Measurements from ENCODE around the gene USH2A. TPM values are rescaled to one million over a fixed set of nuclear protein-coding genes. Genes with fewer than 3 reads are reported as not detected.
"Not testable (repeated sequence)": the region's sequence is repeated elsewhere in the genome, so short reads cannot be mapped to it uniquely, and the experiment has no call there.

The USH2A gene
- total RNA-seq, 1 donor from 2014 or later = 0.05 TPM

DNA sequence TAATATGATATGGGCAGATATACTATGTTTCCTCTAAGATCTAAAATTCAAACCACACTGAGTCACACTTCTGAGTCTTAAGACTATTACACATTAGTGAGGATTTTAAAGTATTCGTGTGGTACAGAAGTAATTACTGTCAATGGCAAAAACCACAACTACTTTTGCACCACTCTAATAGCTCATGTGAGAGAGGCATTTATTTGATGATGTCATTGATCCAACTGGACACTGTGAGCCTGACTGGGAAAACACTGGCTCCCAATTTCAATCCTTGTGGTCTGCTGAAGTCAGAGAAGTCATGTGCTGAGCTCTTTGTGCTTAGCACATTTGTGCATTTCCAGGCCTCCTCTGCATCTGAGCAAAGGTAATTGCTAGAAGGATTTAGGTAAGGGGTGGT lies 377.8 kb downstream of the USH2A start:
- DNase-seq (ENCODE audit: low read depth) = peak; percentile 100

DNA sequence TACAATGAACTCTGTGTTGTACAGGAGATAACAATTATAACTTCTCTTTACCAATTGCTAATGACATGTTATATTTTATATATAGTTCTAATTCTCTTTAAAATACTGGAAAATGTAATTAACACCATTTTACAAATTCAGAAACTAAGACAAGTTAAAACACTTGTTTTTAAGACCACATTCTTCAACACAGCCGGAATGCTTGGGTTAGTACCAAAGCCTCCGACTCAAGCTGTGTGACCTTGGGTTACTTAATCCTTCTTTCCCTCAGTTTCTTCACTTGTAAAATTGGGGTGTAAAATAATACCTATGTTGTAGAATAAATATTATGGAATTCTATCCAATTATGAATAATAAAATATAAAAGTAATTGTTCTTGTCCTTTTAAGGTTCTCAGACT lies 378.7 kb downstream of the USH2A start:
- DNase-seq (ENCODE audit: low read depth) = peak; percentile 54

DNA sequence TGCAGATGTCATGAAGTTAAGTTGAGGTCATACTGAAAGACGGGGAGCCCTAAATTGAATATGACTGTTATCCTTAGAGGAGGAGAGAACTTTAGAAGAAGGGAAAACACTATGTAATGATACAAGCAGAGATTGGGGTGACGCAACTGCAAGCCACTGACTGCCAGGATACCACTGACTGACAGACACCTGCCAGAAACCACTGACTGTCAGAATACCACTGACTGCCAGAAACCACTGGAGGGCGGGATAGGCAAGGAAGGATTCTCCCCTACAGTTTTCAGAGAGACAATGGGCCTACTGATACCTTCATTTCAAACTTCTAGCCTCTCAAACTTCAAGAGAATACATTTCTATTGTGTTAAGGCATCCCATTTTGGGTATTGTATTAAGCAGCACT lies 388.7 kb downstream of the USH2A start:
- peak; percentile 72 for DNase-seq (ENCODE audit: low read depth)

DNA sequence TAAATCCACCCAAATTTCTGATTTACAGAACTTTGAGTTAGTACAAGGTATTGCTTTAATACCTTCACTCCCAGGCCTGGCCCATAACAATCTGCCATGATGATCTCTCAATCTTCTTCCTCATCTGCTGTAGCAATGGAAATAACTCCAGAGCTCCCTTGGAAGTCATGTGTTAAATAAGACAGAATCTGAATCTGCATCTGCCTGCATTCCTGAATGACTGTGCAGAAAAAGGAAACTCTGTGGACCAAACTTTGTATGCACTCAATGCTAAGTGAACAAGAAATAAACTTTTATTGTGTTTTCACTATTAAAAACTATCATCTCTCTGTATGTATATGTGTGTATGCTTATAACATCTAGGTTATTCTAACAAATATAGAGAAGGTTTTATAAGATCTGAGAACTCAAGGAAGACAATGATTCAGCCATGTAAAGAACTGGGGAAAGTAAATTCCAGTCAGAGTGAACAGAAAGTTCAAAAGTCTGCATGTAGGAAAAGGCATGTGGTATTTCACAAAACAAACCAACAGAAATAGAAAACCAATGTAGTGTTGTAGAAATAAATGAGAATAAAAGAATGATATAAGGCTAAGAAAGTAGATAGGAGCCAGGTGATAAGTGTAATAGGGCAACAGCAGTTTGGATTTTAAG lies 390.2 kb downstream of the USH2A start:
- peak; percentile 46 for DNase-seq (ENCODE audit: low read depth)

DNA sequence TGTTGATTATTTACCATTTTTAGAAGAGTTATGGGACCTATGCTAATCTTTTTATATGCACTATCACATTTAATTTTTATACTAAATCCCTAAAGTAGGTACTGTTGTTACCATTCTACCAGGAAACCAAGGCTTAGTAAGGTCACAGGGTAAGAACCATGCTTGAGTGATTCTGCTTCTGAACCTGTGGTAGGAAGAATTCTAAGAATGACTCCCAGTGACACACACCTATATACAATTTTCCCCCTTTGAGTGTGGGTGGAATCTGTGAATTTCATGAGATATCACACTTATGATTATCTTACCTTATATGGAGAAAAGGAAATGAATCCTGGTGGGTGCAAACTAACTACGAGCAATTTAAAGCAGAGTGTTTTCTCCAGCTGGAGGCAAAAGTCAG lies 391.0 kb downstream of the USH2A start:
- peak; percentile 83 for DNase-seq (ENCODE audit: low read depth)

DNA sequence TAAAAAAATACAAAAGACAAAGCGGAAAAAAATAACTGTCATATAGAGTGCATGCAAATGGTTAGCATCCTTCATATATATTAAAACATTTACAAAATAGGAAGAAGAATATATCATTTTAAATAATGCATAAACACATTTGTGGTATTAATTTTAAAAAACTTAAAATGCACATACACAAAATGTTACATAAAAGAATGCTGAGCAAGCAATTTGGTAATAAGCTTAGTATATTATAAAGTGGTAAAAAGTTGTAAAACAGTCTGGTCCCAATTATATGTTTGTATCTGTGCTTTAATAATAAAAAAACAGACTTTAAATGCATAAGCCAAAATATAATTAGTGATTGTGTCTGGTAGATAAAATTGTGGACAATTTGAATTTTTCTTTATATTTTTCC lies 394.6 kb downstream of the USH2A start:
- no peak for DNase-seq (ENCODE audit: low read depth)

DNA sequence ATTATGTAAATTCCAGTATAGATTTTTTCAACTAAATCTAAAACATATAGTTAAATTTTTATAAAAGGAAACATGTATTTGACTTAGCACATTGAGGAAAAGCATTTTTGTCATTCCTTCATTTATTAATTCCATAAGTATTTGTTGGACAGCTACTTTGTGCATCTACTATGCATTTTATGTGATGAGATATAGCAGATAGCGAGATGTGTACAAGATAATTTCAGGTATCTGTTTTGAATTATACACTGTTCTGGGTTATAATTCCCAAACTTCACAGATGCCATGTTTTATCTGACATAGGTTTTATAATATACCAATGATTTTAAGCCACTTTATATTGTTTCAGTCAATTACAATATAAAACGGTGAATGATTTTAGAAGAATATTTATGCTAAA lies 398.7 kb downstream of the USH2A start:
- no peak for DNase-seq (ENCODE audit: low read depth)

DNA sequence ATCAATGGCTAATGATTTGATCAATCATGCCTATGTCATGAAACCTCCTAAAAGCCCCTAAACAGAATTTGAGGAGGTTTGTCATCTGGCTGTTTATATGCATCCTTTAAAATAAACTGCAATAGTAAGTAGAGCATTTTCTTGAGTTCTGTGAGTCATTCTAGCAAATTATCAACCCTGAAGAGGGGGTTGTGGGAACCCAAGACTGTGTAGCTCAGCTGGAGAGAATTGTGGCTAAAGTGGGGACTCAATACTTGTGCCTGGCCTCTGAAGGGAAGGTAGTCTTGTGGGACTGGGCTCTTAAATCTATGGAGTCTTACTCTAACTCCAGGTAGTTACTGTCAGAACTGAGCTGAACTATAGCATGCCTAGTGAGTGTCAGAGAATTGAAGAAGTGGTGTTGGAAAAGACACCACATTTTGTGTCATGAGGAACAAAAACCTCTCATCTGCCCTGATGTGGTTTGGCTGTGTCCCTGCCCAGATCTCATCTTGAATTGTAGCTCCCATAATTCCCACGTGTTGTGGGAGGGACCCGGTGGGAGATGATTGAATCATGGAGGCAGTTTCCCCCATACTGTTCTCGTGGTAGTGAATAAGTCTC lies 402.4 kb downstream of the USH2A start:
- DNase-seq (ENCODE audit: low read depth) = peak; percentile 88

DNA sequence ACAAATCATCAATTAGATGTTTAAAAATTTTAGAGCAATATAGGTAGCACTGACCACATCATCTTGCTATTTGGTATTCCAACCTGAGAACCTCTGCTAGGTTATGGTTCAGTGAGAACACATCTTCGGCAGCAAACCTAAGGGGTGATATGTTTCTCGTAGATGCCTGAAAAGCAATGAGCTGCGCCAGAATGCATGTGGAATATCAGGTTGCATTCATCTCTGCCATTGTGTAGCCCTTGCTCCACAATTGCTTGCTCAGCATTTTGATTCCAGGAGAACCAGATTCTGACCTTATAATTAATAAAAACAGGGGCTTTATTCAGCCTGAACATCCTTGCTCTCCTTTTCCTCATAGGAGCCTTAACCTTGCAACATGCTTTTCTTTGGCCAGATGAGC lies 408.1 kb downstream of the USH2A start:
- peak; percentile 53 for DNase-seq (ENCODE audit: low read depth)

DNA sequence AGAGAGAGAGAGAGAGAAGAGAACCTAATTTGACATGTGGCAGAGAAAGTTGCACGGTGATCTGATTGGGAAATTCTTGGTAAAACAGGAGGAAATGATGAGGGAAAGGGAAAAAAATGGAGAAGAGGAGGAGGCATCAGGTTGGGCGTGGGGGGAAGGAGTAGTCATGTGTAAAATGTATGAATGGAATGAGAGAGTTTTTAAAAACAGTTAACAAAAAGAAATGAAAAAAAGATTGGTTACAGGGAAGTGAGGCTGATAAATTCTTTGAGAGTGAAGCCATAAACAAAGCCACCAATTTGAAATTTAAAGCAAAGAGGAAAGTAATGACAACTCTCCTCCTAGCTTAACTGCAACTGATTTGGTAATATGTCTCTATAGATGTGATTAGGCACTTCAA lies 409.2 kb downstream of the USH2A start:
- peak; percentile 62 for DNase-seq (ENCODE audit: low read depth)

DNA sequence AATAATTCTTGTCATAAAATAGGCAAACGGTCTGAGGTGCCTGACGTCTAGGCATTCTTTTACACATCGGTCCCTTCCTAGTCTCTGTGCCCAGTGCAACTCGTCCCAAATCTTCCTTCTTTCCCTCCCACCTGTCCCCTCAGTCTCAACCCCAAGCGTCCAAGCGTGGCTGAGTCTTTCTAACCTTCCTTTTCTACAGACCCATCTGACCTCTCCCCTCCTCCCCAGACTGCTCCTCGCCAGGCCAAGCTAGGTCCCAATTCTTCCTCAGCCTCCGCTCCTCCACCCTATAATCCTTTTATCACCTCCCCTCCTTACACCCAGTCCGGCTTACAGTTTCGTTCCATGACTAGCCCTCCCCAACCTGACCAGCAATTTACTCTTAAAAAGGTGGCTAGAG lies 413.8 kb downstream of the USH2A start:
- DNase-seq (ENCODE audit: low read depth) = not testable (repeated sequence)

DNA sequence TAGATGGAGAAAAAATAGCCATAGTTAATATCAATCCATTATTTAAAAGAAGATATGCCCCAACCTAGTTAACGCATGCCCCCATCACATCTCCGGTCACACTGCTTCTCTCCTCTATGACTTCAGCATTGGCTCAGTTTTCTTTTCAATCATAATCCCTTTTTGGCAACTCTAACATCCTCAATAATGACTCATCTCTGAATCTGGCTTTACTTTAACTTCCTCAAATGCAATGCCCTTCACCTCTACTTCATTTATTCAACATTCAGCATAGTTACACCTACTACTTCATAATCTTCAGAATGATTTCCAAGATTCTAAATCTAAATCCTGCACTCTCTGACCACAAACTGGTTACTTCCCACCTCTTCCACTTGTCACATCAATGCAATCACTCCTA lies 417.3 kb downstream of the USH2A start:
- DNase-seq (ENCODE audit: low read depth) = peak; percentile 52

DNA sequence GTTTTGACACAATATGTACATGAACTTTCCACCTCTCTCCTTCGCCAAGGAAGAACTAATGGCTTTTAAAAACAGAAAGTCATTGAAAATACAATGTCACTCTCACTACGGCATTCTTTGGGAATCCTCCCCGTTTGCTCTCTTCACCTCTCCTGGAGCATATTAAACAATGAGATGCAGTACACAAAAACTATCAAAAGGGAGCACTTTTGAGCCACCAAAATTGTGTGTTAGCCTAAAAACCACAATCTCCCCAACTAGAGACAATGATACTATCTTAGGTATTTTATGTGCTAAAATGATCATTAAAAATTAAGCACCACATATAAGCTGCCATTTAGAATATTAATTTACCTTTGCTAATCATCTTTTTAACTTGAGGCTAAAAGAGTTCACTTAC lies 430.6 kb downstream of the USH2A start:
- peak; percentile 47 for DNase-seq (ENCODE audit: low read depth)

DNA sequence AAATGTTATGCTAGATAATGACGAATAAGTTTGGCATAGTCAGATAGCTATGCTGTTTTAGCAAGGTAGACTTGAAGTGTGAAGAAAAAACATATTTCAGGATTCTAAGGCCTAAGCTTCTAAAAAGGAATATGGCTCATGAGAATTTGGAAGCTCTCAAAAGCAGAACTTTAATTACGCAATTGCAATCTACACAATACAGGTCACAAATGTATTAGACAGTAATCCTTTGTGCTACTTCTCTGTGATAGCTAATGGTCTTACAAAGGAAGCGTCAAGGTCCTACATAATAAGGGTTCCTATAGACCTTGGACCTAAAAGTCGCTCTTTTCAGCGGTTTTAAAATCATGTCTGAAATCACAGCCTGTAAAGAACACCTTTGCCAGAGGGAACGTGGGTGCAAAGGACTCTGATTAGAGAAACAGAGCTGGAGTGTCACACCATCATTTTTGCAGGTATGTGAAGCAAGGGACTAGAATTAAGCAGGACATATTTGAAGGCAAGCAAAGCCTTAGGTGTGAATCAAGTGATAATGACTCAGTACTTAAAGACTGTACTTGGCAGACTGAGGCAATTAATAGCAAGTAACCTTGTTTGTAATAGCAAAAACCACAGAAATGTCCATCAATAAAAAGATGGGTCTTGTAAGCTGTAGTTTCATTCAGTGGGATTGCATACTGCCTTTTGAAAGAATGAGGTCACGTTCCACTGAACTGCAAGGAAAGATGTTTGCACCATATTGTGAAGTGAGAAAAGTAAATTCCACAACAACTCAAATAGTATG lies 436.0 kb downstream of the USH2A start:
- DNase-seq (ENCODE audit: low read depth) = peak; percentile 75

DNA sequence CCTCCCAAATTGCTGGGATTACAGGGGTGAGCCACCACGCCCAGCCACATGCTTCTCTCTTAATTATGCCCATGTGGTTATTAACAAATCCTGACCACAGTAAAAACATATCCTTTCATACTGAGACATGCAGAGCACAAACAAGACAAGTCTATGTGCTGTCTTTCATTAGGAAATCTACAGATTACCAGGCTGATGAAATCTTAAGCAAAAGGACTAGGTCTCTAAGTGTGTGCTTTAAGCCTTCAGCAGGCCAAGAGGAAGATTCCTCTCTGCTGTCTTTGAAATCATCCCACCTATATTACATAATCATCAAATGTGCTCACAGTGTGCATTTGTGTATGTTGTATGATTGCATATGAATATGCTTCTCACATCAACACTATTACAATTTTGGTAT lies 436.8 kb downstream of the USH2A start:
- no peak for DNase-seq (ENCODE audit: low read depth)

DNA sequence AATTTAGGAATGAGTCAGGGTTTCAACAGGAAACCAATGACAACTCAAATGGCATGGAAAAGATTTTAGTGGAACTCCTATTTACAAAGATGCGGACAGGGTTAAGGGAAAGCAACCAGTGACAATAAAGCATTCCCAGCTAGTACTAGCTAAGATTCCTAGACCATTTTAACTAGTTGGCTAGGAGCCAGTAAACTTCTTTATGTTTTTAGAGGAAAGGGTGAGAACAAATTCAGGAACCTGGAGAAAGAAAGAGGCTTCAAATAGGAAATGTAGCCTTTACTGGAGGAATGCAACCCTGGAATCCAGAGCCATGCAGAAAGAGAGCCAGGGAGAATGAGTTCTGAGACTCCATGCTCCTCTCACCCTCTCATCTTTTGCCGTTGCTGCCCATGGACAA lies 439.6 kb downstream of the USH2A start:
- no peak for DNase-seq (ENCODE audit: low read depth)

DNA sequence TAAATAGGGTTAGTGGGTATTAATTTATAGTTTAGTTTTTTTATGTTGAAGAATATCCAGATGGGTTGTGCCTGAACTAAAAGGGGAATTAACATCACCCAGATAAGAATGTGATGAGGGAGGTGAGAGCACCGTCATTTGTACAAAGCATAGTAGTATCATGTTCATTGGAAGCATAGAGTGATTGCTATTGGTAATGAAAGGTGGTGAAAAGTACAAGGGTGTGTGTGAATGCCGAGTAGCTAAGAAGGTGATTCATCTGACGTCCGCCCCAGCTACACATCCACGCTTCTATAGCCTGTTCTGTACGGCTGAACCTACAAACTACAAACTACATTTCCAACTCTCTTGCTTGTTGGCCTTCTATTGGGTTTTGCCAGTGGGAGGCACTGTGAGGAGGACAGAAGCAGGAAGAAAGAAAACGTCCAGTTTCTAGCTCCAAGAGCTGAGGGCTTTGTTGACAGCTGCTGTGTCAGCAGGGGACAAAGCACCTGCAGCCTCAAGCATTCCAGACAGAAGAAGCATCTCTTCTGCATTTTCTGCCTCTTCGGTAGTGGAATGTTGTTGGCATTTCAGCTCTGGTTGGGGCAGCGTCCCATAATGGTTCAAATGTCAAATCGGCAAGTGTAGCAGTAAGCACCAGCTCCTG lies 451.3 kb downstream of the USH2A start:
- no peak for DNase-seq (ENCODE audit: low read depth)

DNA sequence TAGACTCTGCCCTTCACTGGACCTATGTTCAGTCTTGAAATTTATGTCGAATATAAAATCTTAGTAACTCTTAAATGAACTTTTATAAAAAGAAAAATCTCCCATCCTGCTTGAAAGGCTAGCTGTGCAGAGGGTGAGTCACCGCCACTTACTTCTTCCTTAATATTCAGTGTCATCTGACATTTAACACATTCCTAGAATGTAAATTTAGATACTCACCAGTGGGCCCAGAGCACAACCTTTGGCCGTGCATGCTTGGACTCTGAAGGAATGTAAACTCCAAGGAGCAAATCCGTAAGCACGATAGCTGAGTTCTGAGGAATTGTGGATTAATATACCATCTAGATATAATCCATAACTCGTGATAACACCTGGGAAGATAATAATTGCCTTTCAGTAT lies 452.8 kb downstream of the USH2A start:
- peak; percentile 44 for DNase-seq (ENCODE audit: low read depth)

DNA sequence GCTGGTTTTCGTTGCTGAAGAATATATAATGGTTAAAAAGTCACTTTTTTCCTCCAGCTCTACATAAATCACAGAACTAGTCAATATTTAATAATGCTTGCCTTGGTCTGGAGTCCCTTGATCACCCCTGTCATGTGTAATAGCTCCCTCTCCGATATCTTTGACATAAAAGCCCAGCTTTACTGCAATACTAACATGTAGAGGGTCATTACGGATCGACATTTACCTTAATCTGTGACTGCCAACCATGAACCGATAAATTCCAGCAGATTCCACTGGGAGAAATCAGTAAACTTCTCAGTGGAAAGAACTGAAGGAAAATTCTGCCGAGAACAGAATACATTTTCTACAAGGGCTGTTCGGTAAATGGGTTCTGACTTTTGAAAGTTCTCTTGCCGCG lies 459.6 kb downstream of the USH2A start:
- no peak for DNase-seq (ENCODE audit: low read depth)

DNA sequence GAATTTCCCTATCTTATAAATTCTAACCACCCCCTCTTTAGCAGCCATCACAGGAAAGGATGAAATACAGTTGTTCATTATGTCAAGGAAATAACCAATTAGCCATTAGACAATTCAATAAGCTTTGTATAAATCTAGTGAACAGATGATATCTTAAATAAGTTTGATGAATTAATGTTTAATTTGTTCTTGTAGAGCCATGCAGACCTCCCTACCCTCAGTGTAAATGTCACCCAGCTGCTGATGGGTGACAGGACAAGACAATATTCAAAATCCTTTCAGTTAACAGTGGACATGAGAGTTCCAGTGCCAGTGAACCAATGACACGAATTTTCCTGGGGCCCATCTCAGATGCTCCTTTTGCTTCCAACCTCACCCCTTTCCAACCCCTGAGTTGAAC lies 460.2 kb downstream of the USH2A start:
- DNase-seq (ENCODE audit: low read depth) = no peak

DNA sequence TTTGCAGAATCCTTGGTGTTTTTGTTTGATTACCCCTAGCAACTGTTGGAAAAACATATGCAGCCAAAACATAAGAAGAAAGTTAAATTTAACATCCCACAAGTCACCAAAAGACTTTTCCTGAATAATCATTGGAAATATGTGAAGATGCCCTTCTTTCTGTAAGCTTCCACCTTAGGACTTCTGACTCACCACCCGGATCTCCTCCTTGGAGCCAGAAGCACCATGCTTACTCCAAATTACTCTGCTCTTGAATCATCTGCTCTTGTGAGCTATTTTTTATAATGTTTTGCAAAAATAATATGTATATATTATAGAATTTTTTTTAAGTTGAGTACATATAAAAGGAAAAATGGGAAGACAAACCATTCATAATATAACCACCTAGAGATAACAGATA lies 464.4 kb downstream of the USH2A start:
- DNase-seq (ENCODE audit: low read depth) = peak; percentile 1

DNA sequence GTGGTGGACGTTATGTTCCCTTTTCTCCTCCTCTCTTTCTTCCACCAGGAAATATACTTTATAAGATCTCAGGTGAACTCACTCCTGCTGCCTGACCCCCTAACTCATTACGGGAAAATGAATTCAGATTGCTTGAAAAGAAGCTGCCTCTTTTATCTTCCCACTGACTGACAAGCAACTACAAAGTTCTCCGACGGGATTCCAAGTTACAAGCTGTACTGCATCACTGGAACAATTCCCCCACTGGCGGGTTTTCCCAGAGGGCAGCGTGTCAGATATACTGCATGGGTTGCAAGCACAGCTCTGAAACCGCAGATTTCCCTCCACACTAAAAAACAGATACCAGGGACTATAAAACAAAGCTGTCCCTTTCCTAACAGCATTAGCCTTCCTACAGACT lies 465.6 kb downstream of the USH2A start:
- DNase-seq (ENCODE audit: low read depth) = peak; percentile 5

DNA sequence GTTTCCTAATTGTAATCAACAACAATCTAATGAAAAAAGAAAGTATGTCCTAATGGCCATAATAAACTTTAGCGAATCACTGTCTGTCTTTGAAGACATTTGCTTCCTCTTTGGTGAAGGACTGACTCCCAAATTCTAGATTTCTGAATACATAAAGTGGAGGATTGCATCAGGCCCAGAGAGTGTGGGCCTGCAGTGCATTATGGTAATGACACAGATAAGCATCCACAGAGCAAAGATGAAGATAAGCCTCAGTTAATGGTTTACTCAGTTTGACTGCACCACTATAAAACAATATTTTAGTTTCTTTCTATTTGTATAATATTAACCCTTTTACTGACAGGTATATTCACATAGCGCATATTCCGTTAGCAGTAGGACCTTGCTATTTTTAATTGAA lies 490.7 kb downstream of the USH2A start:
- DNase-seq (ENCODE audit: low read depth) = no peak
